Measurements from ENCODE around the gene ACSM3.
"Not testable (repeated sequence)": the region's sequence is repeated elsewhere in the genome, so short reads cannot be mapped to it uniquely, and the experiment has no call there.

Gene ACSM3

GRCh38 chr16:20755799-20756198 lies 8.0 kb upstream of the ACSM3 start:
- DNase-seq: not testable (repeated sequence)

- no peak for DNase-seq
Measured at GRCh38 chr16:20760346-20760745, 3.5 kb upstream of the ACSM3 start.

- DNase-seq: no peak
Measured at GRCh38 chr16:20761175-20761574, 2.6 kb upstream of the ACSM3 start.

GRCh38 chr16:20762404-20763123 lies 1.2 kb upstream of the ACSM3 start:
- DNase-seq: no peak

- not testable (repeated sequence) for DNase-seq
Measured at GRCh38 chr16:20764448-20764847, 634 bp downstream of the ACSM3 start.

GRCh38 chr16:20765732-20766131 lies 1.9 kb downstream of the ACSM3 start:
- no peak for DNase-seq

DNA sequence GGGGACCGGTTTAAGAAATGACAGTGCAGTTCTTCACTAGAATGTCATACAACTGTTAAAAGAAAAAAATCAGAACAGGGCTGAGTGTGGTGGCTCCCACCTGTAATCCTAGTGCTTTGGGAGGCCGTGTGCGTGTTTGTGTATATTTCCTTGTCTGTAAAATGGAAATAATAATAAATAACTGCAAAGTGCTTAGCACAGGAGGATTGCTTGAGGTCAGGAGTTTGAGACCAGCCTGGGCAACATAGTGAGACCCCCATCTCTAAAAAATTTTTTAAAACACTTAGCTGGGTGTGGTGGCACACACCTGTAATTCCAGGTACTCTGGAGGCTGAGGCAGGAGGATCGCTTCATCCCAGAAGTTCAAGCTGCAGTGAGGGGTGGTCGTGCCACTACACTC lies 2.5 kb downstream of the ACSM3 start:
- DNase-seq: no peak

DNA sequence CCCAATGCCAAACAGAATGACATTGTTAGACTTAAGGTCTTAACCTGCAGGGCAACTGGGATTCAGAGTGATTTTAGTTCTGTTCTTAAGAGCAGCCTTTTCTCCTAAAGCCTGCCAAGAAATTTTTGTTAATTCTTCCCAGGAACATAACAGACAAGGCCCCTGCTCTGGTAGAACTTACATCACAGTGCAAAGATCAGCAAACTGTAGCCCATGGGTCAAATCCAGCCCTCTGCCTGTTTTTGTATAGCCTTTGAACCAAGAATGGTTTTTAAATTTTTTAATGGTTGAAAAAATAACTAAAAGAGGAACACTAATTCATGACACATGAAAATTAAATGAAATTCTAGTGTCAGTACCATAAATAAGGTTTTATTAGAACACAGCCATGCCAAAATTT lies 3.8 kb downstream of the ACSM3 start:
- no peak for DNase-seq

GRCh38 chr16:20768121-20768520 lies 4.3 kb downstream of the ACSM3 start:
- DNase-seq: no peak

DNA sequence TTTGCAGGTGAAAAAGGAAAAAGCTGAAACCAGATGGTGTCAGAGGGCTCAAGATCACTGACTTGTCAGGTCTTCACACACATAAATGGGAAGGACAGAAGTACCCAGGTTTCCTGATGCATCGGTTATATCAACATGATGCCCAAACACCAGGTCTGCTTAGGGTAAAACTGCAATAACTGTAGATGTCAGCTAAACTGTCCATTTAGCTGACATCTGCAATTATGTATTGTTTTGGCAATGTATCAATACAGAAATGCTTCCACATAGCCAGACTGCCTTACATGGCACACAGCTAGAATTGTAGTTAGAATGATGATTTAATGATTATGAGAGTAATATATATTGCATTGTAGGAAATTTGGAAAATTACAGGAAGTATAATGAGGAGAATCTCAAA lies 5.0 kb downstream of the ACSM3 start:
- DNase-seq: no peak

- DNase-seq: no peak
Measured at GRCh38 chr16:20773679-20774078, 9.9 kb downstream of the ACSM3 start.

- DNase-seq: peak; percentile 25
Measured at GRCh38 chr16:20774703-20775362, 11.0 kb downstream of the ACSM3 start.

DNA sequence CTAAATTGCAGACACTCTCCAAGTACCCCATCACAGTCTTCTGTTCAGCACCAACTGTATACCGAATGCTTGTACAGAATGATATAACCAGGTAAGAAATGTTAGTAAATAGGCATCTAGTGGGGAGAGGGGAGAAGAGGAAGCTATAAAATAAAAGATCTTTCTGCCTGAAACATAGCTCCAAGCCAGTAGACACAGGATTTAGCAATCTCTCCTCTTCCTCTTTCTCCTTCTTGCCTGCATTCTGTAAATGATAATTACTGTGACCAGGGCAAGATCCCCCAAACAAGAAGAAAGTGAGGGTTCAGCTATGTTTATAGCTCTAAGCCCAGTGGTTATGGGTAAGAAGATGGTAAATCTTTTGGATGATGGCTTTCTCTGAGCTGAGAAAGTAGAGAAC lies 17.9 kb downstream of the ACSM3 start:
- DNase-seq: no peak

DNA sequence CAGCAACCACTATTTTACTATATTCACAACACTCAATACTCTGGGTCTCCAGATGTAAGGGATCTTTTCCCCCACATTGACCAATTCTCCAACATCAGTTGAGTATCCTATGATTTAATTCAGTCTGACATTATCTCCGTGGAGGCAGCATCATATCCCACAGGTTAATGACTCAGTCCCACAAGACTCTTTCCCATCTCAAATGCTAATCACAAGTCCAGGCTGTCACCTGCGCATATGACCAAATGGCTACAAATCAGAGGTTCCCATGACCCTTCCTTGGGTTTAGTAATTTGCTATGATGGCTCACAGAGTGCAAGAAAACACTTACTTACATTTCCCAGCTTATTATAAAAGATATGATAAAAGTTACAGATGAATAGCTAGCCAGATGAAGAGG lies 18.7 kb downstream of the ACSM3 start:
- no peak for DNase-seq

DNA sequence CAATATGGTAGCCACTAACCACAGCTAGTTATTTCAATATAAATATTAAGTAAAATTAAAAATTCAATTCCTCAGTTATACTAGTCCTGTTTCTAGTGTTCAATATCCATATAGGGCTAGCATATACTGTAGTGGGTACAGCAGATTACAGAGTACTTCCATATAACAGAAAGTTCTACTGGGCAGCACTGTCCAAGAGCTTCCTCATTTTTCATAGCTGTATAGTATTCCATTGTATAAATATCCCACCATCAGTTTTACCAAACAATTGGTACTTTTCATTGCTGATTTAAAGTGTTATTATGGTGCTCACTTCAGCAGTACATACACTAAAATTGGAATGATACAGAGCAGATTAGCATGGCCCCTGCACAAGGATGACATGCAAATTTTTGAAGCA lies 20.4 kb downstream of the ACSM3 start:
- DNase-seq: no peak

DNA sequence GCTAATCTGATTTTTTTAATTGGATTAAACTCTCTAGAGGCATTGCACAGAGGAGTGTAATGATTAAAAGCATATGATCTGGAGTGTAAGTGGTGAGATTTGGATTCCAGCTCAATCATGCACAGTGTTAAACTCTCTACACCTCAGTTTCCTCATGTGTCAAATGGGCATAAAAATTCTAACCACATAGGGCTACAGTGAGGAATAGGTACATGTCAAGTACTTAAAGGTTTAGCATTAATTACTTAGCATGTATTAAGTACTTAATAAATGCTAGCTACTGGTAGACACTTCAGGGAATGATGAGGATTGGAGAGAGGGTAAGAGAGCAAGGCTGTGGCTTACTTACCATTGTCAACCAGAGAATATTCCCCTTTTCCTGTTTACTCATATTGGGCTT lies 25.3 kb downstream of the ACSM3 start:
- DNase-seq: no peak

DNA sequence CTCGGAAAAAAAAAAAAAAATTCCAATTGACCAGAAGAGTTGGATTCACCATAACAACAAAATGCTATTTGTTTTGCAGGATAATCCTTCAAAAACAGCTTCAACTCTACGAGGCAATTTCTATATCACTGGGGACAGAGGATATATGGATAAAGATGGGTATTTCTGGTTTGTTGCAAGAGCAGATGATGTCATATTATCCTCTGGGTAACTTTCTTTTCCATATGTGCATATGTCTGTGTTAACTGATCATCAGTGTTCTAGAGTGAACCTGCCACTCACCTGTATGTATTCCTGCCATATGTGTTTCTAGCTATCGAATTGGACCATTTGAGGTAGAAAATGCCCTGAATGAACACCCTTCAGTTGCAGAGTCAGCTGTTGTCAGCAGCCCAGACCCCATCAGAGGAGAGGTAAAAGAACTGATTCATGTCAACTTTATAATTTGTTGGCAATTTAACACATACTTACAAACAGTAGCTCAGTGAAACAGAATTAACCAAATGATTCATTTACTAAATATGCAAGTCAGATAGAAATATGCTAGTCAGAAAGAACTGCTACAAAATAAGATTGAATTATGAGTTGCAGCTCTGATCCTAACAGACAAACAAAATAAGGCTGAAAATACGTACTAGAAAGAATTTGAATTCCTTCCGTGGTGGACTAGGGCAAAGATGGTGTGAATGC lies 28.3 kb downstream of the ACSM3 start:
- DNase-seq: no peak

GRCh38 chr16:20798364-20798763 lies 34.5 kb downstream of the ACSM3 start:
- DNase-seq: no peak

DNA sequence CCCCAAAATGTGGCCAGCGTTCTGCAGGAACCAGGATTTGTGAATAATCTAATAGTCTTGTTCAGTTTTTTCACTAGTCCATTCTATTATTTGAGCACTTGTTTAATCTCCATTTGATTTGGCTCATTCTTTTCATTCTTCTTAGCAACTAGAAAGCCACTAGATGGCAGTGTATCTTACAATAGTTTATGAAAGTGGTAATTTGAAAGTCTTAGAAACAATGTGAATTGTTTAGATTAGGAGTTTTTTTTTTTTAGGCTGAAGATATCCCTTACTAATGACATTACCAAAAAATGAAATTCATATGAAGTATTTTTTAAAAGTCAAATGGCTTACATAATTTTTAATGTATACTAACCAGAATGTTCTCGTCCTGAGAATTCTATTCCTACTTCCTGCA lies 35.8 kb downstream of the ACSM3 start:
- no peak for DNase-seq

- DNase-seq: no peak
Measured at GRCh38 chr16:20801278-20801677, 37.5 kb downstream of the ACSM3 start.

GRCh38 chr16:20803192-20803560 lies 39.4 kb downstream of the ACSM3 start:
- no peak for DNase-seq

- no peak for DNase-seq
Measured at GRCh38 chr16:20803561-20804214, 39.9 kb downstream of the ACSM3 start.

GRCh38 chr16:20805684-20806167 lies 41.9 kb downstream of the ACSM3 start:
- not testable (repeated sequence) for DNase-seq

All from activated CD4-positive, alpha-beta T cell treated with anti-CD3 and anti-CD28 coated beads for 1 hour (primary cell).